ENCODE data around the gene LCN2. TPM values are rescaled to one million over a fixed set of nuclear protein-coding genes. Genes with fewer than 3 reads are reported as not detected.

The LCN2 gene
- total and polyA plus RNA-seq, 9 donors, result 0.09 to 2.8 (median 1.2) TPM

GRCh38 chr9:128185979-128186965 is 37.0 kb downstream of the LCN2 start:
- Histone ChIP-seq H3K9me3 (replicated peaks; ENCODE audit: control insufficient read depth, low read depth, low read length) (no peaks in the 10 kb centered on the region), H3K4me1 (ENCODE audit: control insufficient read depth, insufficient read depth, low read length) (peaks cover 10% of the 10 kb centered on the region), H3K27ac (ENCODE audit: low read length) (no peak overlapping the region), H3K36me3 (ENCODE audit: control insufficient read depth, insufficient read depth, low read length) (peaks cover 68% of the 10 kb centered on the region), H3K27me3 (ENCODE audit: control insufficient read depth, insufficient read depth, low read length) (no peaks in the 10 kb centered on the region), H3K4me3 (ENCODE audit: low read length) (no peak overlapping the region)
- DNase-seq, result no peak
- 89% methylated on average over 9 of the region's 11 CpGs for WGBS (ENCODE audit: insufficient coverage)

DNA sequence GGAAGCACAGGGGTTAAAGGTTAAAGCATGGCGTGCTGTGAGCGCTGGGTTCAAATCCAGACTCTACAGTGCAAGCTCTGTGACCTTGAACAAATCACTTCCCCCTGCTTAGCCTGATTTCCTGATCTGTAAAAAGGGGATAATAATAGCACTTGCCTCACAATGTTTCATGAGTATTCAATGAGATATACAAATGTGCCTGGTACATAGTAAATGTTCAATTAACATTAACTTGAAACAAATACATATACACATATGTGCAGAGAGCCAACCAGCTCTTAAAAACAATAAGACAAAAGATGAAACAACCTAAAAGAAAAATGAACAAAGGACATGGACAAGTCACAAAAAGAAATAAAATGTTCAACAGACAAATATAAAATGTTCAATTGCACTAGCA is 38.1 kb downstream of the LCN2 start:
- Histone ChIP-seq H3K9me3 (replicated peaks; ENCODE audit: control insufficient read depth, low read depth, low read length) (no peaks in the 10 kb centered on the region), H3K36me3 (ENCODE audit: control insufficient read depth, insufficient read depth, low read length) (peaks cover 67% of the 10 kb centered on the region), H3K4me1 (ENCODE audit: control insufficient read depth, insufficient read depth, low read length) (peaks cover 12% of the 10 kb centered on the region), H3K4me3 (ENCODE audit: low read length) (no peak overlapping the region), H3K27ac (ENCODE audit: low read length) (no peak overlapping the region), H3K27me3 (ENCODE audit: control insufficient read depth, insufficient read depth, low read length) (no peaks in the 10 kb centered on the region)
- no peak for DNase-seq
- WGBS (ENCODE audit: insufficient coverage), result no CpG with 5 or more reads among the region's 2 CpGs

DNA sequence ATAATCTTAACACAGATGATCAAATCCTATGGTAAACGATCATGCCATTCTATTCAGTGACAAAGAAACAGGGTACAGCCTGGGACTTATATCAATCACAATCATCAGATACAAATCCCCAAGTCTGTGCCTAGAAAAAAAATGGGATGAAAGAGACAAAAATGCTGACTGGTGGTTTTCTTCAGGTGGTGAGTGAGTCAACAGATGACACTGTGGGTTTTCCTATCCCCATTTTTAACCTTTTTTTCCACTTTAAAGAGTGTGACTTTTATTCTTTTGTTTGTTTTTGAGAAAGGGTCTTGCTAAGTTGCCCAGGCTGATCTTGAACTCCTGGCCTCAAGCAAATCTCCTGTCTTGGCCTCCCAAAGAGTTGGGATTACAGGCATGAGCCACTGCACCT is 39.0 kb downstream of the LCN2 start:
- no peaks in the 10 kb centered on the region for H3K27me3 ChIP-seq (ENCODE audit: control insufficient read depth, insufficient read depth, low read length)
- H3K36me3 ChIP-seq (ENCODE audit: control insufficient read depth, insufficient read depth, low read length), result peaks cover 59% of the 10 kb centered on the region
- H3K27ac ChIP-seq (ENCODE audit: low read length), result no peak overlapping the region
- H3K9me3 ChIP-seq (replicated peaks; ENCODE audit: control insufficient read depth, low read depth, low read length), result no peaks in the 10 kb centered on the region
- WGBS (ENCODE audit: insufficient coverage), result no CpG with 5 or more reads among the region's 1 CpG
- peaks cover 16% of the 10 kb centered on the region for H3K4me1 ChIP-seq (ENCODE audit: control insufficient read depth, insufficient read depth, low read length)
- H3K4me3 ChIP-seq (ENCODE audit: low read length), result no peak overlapping the region
- no peak for DNase-seq

DNA sequence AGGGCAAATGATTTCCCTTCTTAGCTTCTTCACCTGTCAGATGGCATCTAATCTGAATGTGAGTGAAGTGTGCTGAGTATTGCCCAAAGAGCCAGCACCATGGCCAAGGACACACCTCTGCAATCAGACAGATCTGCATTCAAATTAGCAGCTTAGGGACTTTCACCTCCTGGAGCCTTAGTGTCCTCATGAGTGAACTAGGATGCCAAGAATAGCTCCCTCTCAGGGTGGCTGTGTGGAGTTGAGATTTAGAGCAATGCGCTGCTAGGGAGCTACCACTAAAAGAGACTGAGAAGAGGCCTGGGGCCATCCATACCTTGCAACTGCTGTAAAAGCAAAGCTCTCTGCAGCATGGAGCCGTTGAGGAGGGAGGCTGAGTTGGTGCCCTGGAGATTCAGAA is 40.8 kb downstream of the LCN2 start:
- Histone ChIP-seq H3K4me1 (ENCODE audit: control insufficient read depth, insufficient read depth, low read length) (peaks cover 17% of the 10 kb centered on the region), H3K4me3 (ENCODE audit: low read length) (no peak overlapping the region), H3K9me3 (replicated peaks; ENCODE audit: control insufficient read depth, low read depth, low read length) (no peaks in the 10 kb centered on the region), H3K36me3 (ENCODE audit: control insufficient read depth, insufficient read depth, low read length) (peaks cover 43% of the 10 kb centered on the region), H3K27me3 (ENCODE audit: control insufficient read depth, insufficient read depth, low read length) (no peaks in the 10 kb centered on the region), H3K27ac (ENCODE audit: low read length) (no peak overlapping the region)
- WGBS (ENCODE audit: insufficient coverage), result 86% methylated on average over 1 of the region's 2 CpGs
- no peak for DNase-seq

DNA sequence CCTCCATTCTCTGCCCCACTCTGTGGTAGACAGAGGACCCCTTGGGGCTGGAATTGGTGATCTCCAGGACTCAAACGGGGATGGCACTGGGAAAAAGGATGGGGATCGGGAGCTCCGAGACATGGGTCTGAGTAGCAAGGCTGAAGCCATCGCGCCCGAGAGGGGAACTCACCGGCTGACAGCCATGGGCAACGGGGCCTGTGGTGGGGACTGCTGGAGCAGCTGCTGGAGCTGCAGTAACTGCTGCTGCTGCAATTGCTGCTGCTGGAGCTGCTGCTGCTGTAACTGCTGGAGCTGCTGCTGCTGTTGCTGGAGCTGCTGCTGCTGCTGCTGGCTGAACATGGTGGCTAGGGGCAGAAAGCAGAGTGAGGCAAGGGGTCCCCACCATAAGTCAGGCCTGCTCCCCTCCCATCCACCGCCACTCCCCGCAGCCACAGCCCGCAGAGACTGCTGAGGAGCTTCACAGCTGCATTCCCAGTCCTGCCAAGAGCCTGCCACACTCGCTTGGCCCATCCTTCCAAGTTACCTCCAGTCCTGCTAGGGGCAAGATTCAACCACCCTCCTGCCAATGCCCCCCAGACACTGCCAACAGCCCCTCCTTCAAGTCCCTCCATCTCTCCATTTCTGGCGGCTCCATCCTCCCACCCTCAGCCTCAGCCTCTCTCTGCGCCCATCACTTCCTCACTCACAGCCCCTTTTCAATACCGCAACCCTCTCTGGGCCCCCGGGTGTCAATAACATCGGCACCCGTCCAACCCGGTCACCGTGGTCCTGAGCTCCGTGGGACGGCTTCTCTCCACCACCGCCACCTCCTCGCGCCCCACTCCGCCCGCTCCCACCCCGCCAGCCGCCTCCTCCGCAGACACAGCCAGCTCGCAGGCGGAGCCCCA is 41.5 kb downstream of the LCN2 start:
- WGBS (ENCODE audit: insufficient coverage), result 17% methylated on average over 32 of the region's 32 CpGs
- DNase-seq, result no peak

DNA sequence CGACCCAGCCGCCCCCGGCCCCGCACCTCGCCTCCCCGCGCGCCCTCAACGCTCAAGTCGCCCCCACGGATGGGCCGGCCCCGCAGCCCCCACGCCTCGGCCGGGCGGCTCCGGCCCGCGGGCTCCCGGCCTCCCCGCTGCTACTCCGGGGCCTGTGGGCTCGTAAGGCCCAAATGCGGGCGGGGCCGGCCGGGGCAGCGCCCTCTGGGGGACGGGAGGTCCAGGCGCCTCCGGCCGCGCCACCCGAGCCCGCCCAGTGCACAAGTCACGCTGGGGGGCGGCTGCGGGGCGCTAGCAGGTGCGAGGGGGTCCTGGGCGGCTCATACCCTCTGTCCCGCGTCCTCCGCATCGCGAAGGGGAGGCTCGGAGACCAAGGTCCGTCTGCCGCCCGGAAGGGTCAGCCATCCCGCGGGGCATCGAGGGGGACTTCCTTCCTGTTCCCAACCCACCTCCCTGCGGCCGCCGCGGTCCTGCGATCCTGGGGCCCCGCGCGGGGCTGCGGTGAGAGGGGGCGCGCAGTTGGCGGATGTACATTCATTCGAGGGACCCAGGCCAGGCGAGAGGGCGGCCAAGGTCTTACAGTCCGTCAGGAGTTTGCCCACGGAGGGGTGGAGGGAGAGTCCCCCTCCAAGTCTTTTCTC is 42.3 kb downstream of the LCN2 start, which contains the start of gene CIZ1:
Gene CIZ1 (minus strand): TSS at position 167 of the 641 bp plus-strand sequence. CDS start 715 bp downstream, outside the sequence.
- peak; percentile 92 for DNase-seq
- no peaks in the 10 kb centered on the region for H3K27me3 ChIP-seq (ENCODE audit: control insufficient read depth, insufficient read depth, low read length)
- peaks cover 17% of the 10 kb centered on the region for H3K4me1 ChIP-seq (ENCODE audit: control insufficient read depth, insufficient read depth, low read length)
- peak within 1 kb of the TSS; percentile 44 for H3K27ac ChIP-seq (ENCODE audit: low read length)
- under 1% methylated on average over 60 of the region's 71 CpGs for WGBS (ENCODE audit: insufficient coverage)
- no peaks in the 10 kb centered on the region for H3K9me3 ChIP-seq (replicated peaks; ENCODE audit: control insufficient read depth, low read depth, low read length)
- H3K4me3 ChIP-seq (ENCODE audit: low read length), result peak within 1 kb of the TSS; percentile 65
- peaks cover 28% of the 10 kb centered on the region for H3K36me3 ChIP-seq (ENCODE audit: control insufficient read depth, insufficient read depth, low read length)

More for the DNA sequence above, 41.5 kb downstream of the LCN2 start:
- no peaks in the 10 kb centered on the region for H3K27me3 ChIP-seq (ENCODE audit: control insufficient read depth, insufficient read depth, low read length)
- peak overlapping the region; percentile 44 for H3K27ac ChIP-seq (ENCODE audit: low read length)
- no peaks in the 10 kb centered on the region for H3K9me3 ChIP-seq (replicated peaks; ENCODE audit: control insufficient read depth, low read depth, low read length)
- peak overlapping the region; percentile 65 for H3K4me3 ChIP-seq (ENCODE audit: low read length)
- peaks cover 17% of the 10 kb centered on the region for H3K4me1 ChIP-seq (ENCODE audit: control insufficient read depth, insufficient read depth, low read length)
- peaks cover 36% of the 10 kb centered on the region for H3K36me3 ChIP-seq (ENCODE audit: control insufficient read depth, insufficient read depth, low read length)

- Histone ChIP-seq H3K4me3 (ENCODE audit: low read length) (peak overlapping the region; percentile 35), H3K27me3 (ENCODE audit: control insufficient read depth, insufficient read depth, low read length) (no peaks in the 10 kb centered on the region), H3K4me1 (ENCODE audit: control insufficient read depth, insufficient read depth, low read length) (peaks cover 17% of the 10 kb centered on the region), H3K9me3 (replicated peaks; ENCODE audit: control insufficient read depth, low read depth, low read length) (no peaks in the 10 kb centered on the region), H3K27ac (ENCODE audit: low read length) (peak overlapping the region; percentile 69), H3K36me3 (ENCODE audit: control insufficient read depth, insufficient read depth, low read length) (peaks cover 22% of the 10 kb centered on the region)
- WGBS (ENCODE audit: insufficient coverage), result 17% methylated on average over 52 of the region's 56 CpGs
- DNase-seq, result peak; percentile 80
Observed at GRCh38 chr9:128192601-128193371, 43.5 kb downstream of the LCN2 start.

DNA sequence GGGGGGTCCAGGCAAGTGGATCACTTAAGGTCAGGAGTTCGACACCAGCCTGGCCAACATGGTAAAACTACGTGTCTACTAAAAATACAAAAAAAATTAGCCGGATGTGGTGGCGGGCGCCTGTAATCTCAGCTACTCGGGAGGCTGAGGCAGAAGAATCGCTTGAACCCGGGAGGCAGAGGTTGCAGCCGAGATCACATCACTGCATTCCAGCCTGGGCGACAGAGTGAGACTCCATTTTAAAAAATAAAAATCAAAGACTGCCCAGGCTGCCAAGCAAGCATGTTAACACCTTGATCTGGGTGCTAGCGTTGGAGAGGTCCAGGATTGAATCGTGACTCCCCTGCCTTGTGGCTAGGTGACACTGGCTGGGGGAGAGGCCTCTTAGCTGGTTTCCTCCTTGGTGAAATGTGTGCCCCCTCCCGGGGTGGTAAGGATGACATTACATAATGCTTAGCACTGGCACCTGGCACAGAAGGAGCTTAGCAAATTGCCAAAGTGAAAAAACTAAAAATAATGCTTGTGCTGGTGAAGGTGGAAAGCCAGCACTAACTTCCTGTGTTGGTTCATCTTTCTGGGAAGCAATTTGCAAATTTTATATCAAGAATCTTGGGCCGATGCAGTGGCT is 44.3 kb downstream of the LCN2 start:
- Histone ChIP-seq H3K27ac (ENCODE audit: low read length) (peak overlapping the region; percentile 69), H3K4me1 (ENCODE audit: control insufficient read depth, insufficient read depth, low read length) (peaks cover 17% of the 10 kb centered on the region), H3K9me3 (replicated peaks; ENCODE audit: control insufficient read depth, low read depth, low read length) (no peaks in the 10 kb centered on the region), H3K4me3 (ENCODE audit: low read length) (no peak overlapping the region), H3K27me3 (ENCODE audit: control insufficient read depth, insufficient read depth, low read length) (no peaks in the 10 kb centered on the region), H3K36me3 (ENCODE audit: control insufficient read depth, insufficient read depth, low read length) (peaks cover 17% of the 10 kb centered on the region)
- 95% methylated on average over 8 of the region's 14 CpGs for WGBS (ENCODE audit: insufficient coverage)
- no peak for DNase-seq

Data from muscle of leg (tissue), 11 donors.